NK-92 (cell line): ENCODE data around the gene PCSK7.

ENCODE experiments used
- DNase-seq: peaks from one replicate; lab custom pipeline; 2025; ENCODE audit not compliant: unreplicated experiment; lab: John Stamatoyannopoulos, UW

PCSK7 gene

GRCh38 chr11:117199053-117199915, 32.6 kb downstream of the PCSK7 start, which contains the start of gene TAGLN:
Gene TAGLN (plus strand): TSS chr11:117199370. CDS start chr11:117203014, 3,644 bp downstream.
- no peak for DNase-seq

- no peak for DNase-seq
Measured at GRCh38 chr11:117198613-117199012, 33.3 kb downstream of the PCSK7 start.

GRCh38 chr11:117197516-117198456, 34.1 kb downstream of the PCSK7 start:
- DNase-seq, result no peak

- no peak for DNase-seq
Measured at GRCh38 chr11:117197006-117197405, 34.9 kb downstream of the PCSK7 start.

- DNase-seq, result no peak
Measured at GRCh38 chr11:117195761-117196160, 36.1 kb downstream of the PCSK7 start.

GRCh38 chr11:117195258-117195657, 36.6 kb downstream of the PCSK7 start:
- no peak for DNase-seq

GRCh38 chr11:117194267-117194666, 37.6 kb downstream of the PCSK7 start:
- no peak for DNase-seq

- DNase-seq, result no peak
Measured at GRCh38 chr11:117193130-117194020, 38.5 kb downstream of the PCSK7 start.

- DNase-seq, result no peak
Measured at GRCh38 chr11:117192401-117192875, 39.4 kb downstream of the PCSK7 start.

GRCh38 chr11:117191680-117192400, 40.0 kb downstream of the PCSK7 start:
- DNase-seq, result no peak

GRCh38 chr11:117189941-117190544, 41.8 kb downstream of the PCSK7 start:
- DNase-seq, result no peak

- DNase-seq, result no peak
Measured at GRCh38 chr11:117189191-117189940, 42.5 kb downstream of the PCSK7 start.

GRCh38 chr11:117188620-117189081, 43.2 kb downstream of the PCSK7 start:
- no peak for DNase-seq

- no peak for DNase-seq
Measured at GRCh38 chr11:117187799-117188481, 43.9 kb downstream of the PCSK7 start.

- DNase-seq, result no peak
Measured at GRCh38 chr11:117187428-117187798, 44.5 kb downstream of the PCSK7 start.

GRCh38 chr11:117187007-117187406, 44.9 kb downstream of the PCSK7 start:
- DNase-seq, result no peak

- no peak for DNase-seq
Measured at GRCh38 chr11:117186431-117186761, 45.5 kb downstream of the PCSK7 start.

- no peak for DNase-seq
Measured at GRCh38 chr11:117185736-117186430, 46.0 kb downstream of the PCSK7 start.
